Activated CD4-positive, alpha-beta T cell treated with anti-CD3 and anti-CD28 coated beads, Interleukin-2, amount 50 U/mL, for 24 hours (primary cell): ENCODE data around the gene CHRNB4.

Experiments used
- DNase-seq, 2 donors: peaks; one replicate each; pipeline ENCODE4 v3.0.0-alpha.2; 2020; ENCODE audit warnings: low read depth in 1 of 2, low spot score in 1 of 2

Gene CHRNB4

DNA sequence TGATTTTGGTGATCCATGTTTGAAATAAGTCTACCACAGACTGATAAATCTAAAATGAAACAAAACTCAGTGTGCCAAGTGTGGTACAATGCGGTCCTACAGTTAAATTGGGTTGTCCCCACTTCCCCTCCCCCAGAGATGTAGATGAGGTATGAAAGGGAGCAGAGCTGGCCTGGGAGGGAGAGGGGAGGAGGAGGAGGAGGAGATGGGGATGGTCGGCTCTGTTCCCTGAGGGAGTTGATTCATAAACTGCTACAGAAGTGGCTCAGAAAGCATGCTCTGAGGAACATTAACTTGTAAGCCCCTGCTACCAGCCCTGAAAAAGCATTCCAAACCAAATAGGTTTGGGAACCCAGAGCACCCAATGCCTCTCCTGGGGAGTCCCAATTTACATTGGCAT, 28.0 kb upstream of the CHRNB4 start:
- DNase-seq = no peak

DNA sequence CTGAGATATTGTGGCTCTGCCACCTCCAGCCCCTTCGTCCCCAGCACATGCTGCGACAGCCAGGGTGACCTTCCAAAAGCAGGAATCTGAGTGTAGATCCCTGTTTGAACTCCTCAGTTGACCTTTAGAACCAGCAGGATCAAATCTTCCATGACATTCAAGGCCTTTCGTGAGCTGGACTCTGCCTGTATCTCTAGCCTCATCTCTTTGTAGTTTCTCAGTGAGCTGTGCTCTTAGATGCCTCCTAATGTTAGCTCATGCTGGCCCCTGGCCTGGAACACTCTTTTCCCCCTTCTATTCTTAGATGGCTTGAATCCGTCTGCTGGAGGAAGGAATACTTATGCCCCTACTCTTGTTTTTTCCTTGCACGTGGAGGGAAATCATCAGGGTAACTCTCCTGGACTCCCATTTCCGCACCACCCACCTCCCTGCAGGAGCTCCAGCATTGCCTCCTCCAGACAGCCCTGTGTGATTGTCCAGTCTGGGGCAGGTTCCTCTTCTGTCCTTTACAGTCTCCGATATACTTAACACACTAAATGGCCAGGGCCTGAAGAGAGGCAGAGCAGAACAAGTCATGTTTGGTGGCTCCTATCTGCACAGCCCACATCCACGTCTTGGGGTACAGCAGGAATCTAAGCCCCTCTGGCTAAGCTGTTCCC, 26.7 kb upstream of the CHRNB4 start:
- no peak for DNase-seq

GRCh38 chr15:78666010-78666409, 25.0 kb upstream of the CHRNB4 start:
- no peak for DNase-seq

DNA sequence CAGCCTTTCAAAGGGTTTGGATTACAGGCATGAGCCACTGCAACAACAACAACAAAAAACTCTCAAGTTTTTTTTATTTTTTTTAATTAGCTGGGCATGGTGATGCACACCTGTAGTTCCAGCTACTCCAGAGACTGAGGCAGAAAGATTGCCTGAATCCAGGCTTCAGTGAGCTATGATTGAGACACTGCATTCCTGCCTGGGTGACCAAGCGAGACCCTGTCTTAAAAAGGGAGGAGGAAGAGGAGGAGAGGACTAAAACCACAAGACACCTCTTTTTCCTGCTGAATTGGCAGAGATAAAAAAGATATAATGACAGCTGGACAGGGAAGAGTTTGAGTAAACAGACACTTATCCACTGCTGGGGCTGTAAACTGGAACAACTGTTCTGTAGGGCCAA, 22.7 kb upstream of the CHRNB4 start:
- no peak for DNase-seq

GRCh38 chr15:78662028-78662427, 21.0 kb upstream of the CHRNB4 start:
- DNase-seq = no peak

DNA sequence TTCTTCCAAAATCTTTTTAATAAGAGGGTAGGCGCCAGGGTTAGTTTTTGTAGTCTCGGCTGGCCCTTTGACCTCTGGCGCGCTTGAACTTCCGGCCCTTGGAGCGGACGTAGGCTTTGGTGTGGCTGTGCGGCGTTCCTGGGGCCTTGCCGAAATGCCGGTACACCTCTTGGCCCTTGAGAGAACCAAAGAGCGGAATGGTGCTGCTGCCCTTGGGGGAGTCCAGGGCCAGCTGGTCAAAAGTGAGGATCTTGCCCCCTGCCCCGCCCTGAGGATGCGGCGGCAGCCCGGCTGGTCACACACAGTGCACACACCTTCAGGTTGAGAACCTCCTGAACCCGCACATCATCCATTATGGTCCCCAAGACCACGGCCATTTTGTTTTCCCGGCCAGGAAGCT, 20.0 kb upstream of the CHRNB4 start:
- DNase-seq = no peak

GRCh38 chr15:78660584-78660983, 19.6 kb upstream of the CHRNB4 start:
- DNase-seq = no peak

DNA sequence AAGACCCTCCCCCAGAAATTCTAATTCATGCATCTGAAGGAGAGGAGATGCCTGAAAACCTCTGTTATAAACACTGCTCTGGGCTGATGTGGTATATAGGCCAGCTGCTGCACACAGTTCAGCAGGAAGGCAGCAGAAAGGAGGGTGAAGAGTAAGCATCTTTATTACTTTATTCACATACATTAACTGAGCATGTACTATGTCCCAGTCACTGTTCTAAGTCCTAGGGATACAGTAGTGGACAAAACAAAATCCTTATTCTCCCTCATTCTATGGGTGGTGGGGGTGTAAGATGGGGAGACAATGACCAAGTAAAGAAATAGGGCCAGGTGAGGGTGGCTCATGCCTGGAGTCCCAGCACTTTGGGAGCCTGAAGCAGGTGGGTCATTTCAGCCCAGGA, 17.8 kb upstream of the CHRNB4 start:
- DNase-seq = no peak

- DNase-seq = no peak
Measured at GRCh38 chr15:78654272-78654671, 13.3 kb upstream of the CHRNB4 start.

- DNase-seq = no peak
Measured at GRCh38 chr15:78651930-78652615, 11.1 kb upstream of the CHRNB4 start.

DNA sequence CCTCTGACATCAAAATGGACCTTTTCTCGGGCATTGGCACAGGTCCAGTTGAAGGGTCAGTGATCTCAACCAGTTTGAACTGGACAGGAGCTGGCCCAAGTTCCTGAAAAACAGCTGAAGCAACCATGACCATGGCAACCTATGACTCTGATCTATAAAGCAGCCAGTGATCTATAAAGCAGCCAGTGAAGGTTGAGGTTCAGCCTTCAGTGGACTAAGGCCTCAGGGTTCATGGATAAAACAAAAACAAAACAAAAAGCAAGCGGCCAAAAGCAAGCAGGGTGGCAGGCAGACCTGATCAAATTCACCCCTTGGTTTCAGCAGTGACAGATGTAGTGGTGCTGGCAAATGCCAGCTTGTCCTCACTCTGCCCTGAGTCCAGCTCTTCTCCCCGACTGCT, 10.0 kb upstream of the CHRNB4 start:
- DNase-seq = no peak

DNA sequence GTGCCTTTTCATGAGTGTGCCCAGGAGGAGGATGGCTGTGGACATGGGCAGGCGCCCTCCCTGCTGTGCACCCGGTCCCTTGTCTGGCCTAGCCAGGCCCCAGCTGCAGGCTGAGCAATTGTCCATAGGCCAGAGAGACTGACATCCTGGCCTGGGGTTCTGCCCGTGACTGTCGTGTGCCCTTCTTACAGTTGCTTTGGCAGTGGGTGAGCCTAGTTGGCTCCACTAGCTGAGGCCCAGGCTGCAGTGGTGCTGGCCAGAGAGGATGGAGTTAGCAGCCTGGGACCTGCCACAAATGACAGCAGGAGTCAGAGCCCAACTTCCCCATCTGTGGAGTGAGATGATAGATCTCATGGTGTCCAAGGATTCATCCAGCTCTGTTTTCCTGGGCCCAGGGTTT, 9.0 kb upstream of the CHRNB4 start:
- DNase-seq = no peak

- DNase-seq = no peak
Measured at GRCh38 chr15:78645009-78645408, 4.0 kb upstream of the CHRNB4 start.

DNA sequence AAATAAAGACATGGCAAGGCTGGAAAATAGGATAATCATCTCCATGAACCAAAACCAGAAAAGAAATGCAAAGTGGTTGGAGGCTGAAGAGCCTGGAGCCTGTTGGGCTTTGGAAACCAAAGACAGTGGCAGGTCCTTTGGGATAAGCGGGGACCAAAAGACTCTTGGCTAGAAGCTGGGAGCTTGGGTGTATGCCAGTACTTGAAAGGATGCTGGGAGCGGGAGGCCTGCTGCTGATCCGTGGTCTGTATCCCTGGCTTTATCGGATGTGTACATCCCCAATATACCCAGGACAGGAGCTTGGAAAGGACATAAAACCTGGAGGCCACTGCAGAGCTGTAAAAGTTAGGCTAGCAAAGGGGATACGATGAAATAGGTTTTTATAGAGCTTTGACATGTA, 1.3 kb upstream of the CHRNB4 start:
- DNase-seq = no peak

DNA sequence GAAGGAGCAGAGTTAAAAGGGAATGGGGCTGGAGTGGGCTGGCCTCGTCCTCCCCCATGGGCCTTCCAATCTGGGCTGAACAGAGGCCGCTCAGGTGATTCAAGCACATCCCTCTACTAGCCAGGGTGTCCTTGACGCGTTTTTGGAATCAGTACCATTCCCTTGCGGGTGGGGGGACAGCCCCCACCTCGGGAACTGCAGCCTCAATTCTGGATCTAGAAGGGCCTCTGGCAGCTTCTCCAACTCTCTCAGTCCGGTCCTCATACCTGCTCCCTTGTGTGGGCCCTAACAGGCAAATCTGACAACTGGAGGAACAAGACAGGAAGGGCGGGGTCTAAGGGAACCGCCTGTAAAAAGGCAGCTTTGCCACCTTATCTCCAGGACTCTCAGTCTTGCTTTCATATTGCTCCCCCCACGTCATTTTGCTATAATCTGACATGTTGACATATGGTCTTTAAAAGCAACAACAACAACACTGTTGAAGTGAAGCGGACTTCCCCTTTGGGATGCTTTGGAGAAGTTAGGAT, 802 bp upstream of the CHRNB4 start:
- DNase-seq = no peak

DNA sequence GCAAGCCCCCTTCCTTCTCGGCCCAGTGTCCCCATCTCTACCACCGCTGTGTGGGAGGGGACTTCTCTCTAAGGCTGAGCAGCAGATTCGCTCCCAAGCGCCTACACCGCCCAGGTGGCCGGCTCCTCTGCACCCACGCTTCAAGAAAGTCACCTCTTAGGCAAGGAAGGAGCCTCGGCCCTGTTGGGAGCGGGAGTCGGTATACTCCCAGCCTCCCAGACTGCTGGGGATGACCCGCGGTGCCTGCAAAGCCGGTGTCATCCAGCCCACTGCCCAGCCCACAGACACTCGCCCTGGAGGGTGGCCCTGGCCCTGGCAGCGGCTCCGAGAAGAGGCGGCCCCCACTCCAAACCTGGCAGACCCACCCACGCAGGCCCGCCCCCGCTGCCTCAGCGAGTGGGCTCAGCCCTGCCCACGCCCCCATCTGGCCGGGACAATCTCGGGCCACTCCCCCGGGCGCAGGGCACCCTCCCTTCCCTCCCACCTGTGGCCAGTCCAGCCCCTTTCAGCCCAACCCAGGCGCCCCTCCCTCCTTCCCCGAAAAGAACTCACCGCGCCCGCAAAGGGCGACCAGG, 396 bp downstream of the CHRNB4 start:
- no peak for DNase-seq

DNA sequence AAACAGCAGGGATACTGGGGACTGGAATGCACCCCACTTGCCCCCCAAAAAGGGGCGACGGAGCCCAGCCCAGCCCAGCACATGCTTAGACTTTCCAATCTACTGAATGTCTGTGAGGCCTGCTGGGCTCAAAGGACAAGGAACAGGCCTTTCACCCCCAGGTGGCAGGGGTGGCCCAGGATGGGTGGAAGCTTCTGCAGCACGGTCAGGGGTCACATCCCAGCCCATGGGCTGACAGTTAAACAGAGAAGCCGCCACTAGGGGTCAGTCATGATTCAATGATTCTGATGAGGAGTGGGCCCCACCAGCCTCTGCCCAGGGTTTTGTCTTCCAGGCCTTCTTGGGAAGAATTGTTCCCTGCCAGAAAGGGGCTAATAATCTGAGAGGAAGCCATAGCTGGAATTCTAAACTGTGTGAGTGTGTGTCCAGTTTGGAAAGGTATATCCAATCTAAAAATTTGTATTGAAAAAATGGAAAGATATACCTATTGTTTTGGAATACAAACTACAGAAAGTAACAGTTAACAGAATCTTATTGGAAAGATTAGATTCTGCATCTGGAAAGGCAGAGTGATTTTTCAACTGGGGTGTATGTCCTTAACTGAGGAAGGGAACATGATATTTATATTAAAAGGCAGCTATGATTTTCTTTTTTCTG, 2.2 kb downstream of the CHRNB4 start:
- peak in 1 of 2 donors; percentile 19 for DNase-seq

- no peak for DNase-seq
Measured at GRCh38 chr15:78637776-78638435, 3.1 kb downstream of the CHRNB4 start.

DNA sequence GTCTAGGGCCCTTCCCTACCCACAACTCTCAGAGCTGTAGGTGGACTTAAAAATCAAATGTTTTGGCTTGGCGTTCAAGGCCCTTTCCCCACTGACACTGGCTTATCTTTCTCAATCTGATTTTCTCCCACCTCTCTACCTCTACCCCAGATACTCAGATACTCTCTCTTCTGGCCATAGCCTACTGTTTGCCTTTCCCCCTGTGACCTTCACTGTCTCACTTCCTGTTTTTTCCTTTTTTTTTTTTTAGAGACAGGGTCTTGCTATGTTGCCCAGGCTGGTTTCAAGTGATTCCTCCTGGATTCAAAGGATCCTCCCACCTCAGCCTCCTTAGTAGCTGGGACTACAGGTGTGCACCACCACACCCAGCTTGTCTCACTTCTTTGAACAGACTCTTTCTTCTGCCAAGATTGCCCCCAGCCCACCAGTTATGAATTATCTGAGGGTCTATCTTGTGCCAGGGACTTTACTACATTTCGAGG, 4.6 kb downstream of the CHRNB4 start:
- DNase-seq = no peak

DNA sequence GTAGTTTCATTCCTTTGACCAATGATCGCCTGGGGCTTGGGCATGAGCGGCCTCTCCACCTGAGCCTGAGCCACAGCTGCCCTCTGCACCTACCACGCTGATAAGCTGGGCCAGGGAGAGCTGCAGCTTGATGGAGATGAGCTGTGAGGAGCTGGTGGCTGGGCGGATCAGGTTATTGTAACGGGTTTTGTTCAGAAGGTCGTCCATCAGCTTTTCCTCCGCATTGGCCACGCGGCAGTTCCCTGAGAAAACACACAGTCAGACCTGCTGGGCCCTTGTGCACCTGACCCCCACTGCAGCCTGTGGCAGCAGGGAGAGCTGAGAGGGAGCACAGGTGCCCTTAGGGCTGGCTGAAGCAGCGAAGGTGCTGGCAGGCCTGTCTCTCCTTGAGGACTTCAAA, 5.7 kb downstream of the CHRNB4 start:
- no peak for DNase-seq
